K562 (cell line): ENCODE results near the gene RAI1.

Source experiments
- ATF7 ChIP-seq: fragments of 450-650 bp; IDR thresholded peaks from 2 replicates; pipeline ENCODE4 v1.7.1; 2014; ENCODE audit warnings: mild to moderate bottlenecking, moderate library complexity
- BRF1 ChIP-seq: IDR thresholded peaks from 3 replicates; pipeline ENCODE4 v1.6.1; 2011; ENCODE audit warnings: borderline replicate concordance, mild to moderate bottlenecking; ENCODE audit not compliant: insufficient read length; ENCODE audit errors: extremely low read depth
- CEBPB ChIP-seq: fragments of 450-650 bp; IDR thresholded peaks from 2 replicates; pipeline ENCODE4 v1.6.1; 2016; ENCODE audit warnings: missing genetic modification characterization, missing compliant biosample characterization
- EZH2 ChIP-seq: IDR thresholded peaks from 2 replicates; pipeline ENCODE4 v1.6.1; 2012; ENCODE audit warnings: low read depth, mild to moderate bottlenecking, inconsistent platforms, low read length, borderline replicate concordance
- NONO ChIP-seq, 2 experiments: fragments of 200-400 bp in 1 of 2; fragments of 450-650 bp in 1 of 2; formaldehyde crosslinking in 1 of 2; IDR thresholded peaks; 2 replicates each; pipeline ENCODE4 v1.6.1; 2017; ENCODE audit warnings: low read depth in 2 of 2, mild to moderate bottlenecking in 2 of 2, moderate library complexity in 2 of 2, low read length in 1 of 2
- POLR2A ChIP-seq: fragments of 450-650 bp; conservative IDR thresholded peaks from 2 replicates; pipeline ENCODE4 v1.6.1; 2016
- RBBP5 ChIP-seq: fragments of 200-600 bp; sonication (generic); IDR thresholded peaks from 2 replicates; pipeline ENCODE4 v1.6.1; 2012; ENCODE audit warnings: borderline replicate concordance, mild to moderate bottlenecking, low read length, control low read depth, inconsistent platforms; ENCODE audit not compliant: insufficient read depth, poor library complexity, severe bottlenecking
- ZNF143 ChIP-seq: sonication (generic); formaldehyde crosslinking; IDR thresholded peaks from 2 replicates; pipeline ENCODE4 v1.9.0; 2022; ENCODE audit warnings: mild to moderate bottlenecking, missing genetic modification reagents
- TF ChIP-seq, protein P1 (sequence below), 3 experiments: fragments of 200-800 bp in 1 of 3; fragments of 250-450 bp in 1 of 3; fragments of 450-650 bp in 1 of 3; sonication (Bioruptor Pico) in 1 of 3; sonication (Bioruptor generic) in 1 of 3; formaldehyde crosslinking in 1 of 3; IDR thresholded peaks; 2 replicates each; pipeline versions ENCODE4 v1.6.1 to v1.8.0; 2016 to 2022; ENCODE audit warnings: mild to moderate bottlenecking in 2 of 3, missing genetic modification characterization in 2 of 3, missing compliant biosample characterization in 1 of 3, moderate library complexity in 1 of 3
- TF ChIP-seq, protein P2 (sequence below): IDR thresholded peaks from 3 replicates; pipeline ENCODE4 v1.6.1; 2011; ENCODE audit warnings: borderline replicate concordance, mild to moderate bottlenecking, moderate library complexity; ENCODE audit not compliant: insufficient read length; ENCODE audit errors: extremely low read depth

DNA sequence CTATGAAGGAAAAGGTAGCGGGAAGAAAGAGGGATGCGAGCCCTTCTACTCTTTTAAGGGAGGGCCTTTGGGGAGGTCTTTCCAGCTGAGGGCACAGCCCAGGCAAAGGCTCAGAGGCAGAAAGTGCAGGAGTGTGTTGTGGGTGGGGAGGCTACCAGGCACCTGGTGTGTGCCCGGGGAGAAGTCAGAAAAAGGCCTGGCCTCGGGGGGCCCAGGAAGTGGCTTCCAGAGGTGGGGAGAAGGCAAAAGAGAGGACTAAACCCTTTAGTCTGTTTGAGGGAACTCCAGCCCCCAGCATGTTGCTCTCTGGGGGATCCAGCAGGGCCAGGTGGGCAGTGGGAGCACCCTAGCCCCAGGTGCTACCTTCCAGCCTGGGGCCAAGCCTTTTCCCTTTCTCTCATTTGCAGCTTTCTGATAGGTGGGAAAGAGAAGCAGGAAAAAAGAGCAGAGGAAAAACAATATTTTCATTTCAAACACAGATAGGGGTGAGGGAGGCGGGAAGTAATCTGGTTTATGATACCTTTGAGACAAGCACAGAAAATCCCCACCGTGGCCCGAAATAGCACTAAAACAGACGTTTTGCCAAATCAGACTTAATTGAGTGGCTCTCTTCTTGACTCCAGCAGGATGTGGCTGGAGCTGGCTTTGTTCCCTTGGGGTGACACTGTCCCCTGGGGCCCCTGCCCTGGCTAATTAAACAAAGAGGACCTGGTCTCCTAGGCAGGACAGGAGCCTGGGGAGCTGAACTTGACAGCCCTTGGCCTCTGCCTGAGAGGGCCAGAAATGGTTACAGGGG is 10.4 kb downstream of the RAI1 start:
- TF ChIP-seq, protein P1, sequence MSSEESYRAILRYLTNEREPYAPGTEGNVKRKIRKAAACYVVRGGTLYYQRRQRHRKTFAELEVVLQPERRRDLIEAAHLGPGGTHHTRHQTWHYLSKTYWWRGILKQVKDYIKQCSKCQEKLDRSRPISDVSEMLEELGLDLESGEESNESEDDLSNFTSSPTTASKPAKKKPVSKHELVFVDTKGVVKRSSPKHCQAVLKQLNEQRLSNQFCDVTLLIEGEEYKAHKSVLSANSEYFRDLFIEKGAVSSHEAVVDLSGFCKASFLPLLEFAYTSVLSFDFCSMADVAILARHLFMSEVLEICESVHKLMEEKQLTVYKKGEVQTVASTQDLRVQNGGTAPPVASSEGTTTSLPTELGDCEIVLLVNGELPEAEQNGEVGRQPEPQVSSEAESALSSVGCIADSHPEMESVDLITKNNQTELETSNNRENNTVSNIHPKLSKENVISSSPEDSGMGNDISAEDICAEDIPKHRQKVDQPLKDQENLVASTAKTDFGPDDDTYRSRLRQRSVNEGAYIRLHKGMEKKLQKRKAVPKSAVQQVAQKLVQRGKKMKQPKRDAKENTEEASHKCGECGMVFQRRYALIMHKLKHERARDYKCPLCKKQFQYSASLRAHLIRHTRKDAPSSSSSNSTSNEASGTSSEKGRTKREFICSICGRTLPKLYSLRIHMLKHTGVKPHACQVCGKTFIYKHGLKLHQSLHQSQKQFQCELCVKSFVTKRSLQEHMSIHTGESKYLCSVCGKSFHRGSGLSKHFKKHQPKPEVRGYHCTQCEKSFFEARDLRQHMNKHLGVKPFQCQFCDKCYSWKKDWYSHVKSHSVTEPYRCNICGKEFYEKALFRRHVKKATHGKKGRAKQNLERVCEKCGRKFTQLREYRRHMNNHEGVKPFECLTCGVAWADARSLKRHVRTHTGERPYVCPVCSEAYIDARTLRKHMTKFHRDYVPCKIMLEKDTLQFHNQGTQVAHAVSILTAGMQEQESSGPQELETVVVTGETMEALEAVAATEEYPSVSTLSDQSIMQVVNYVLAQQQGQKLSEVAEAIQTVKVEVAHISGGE (CRISPR knock-in tag; IDR thresholded peaks at IDR 0.05), result no peak
- TF ChIP-seq ZNF143 (CRISPR knock-in tag) (no peak), BRF1 (no peak), NONO (IDR thresholded peaks at IDR 0.05; ENCODE audit: low read depth in 2 of 2, low read length in 1 of 2) (no peak), CEBPB (tag) (no peak), RBBP5 (no peak), POLR2A (no peak), EZH2 (no peak), ATF7 (no peak)
- TF ChIP-seq, protein P2, sequence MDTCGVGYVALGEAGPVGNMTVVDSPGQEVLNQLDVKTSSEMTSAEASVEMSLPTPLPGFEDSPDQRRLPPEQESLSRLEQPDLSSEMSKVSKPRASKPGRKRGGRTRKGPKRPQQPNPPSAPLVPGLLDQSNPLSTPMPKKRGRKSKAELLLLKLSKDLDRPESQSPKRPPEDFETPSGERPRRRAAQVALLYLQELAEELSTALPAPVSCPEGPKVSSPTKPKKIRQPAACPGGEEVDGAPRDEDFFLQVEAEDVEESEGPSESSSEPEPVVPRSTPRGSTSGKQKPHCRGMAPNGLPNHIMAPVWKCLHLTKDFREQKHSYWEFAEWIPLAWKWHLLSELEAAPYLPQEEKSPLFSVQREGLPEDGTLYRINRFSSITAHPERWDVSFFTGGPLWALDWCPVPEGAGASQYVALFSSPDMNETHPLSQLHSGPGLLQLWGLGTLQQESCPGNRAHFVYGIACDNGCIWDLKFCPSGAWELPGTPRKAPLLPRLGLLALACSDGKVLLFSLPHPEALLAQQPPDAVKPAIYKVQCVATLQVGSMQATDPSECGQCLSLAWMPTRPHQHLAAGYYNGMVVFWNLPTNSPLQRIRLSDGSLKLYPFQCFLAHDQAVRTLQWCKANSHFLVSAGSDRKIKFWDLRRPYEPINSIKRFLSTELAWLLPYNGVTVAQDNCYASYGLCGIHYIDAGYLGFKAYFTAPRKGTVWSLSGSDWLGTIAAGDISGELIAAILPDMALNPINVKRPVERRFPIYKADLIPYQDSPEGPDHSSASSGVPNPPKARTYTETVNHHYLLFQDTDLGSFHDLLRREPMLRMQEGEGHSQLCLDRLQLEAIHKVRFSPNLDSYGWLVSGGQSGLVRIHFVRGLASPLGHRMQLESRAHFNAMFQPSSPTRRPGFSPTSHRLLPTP, result no peak
